Right lobe of liver (tissue), 6 donors: ENCODE data around the gene CLSTN3. TPM values are rescaled to one million over a fixed set of nuclear protein-coding genes. Genes with fewer than 3 reads are reported as not detected.

ENCODE experiments used
- ATAC-seq, 4 donors: fragments of 200-7000 bp; cut with Tn5 transposase; one replicate each; pipeline ENCODE4 v1.9.1; 2020; ENCODE audit warnings: mild to moderate bottlenecking in 4 of 4, moderate library complexity in 4 of 4
- DNase-seq, 3 donors: peaks; one replicate each; pipeline ENCODE4 v3.0.0-alpha.2; 2020
- H3K27ac ChIP-seq, 3 donors: fragments of 200-600 bp; one replicate each; pipeline ENCODE4 v1.8.0; 2022
- H3K27me3 ChIP-seq, 2 donors: fragments of 200-600 bp; one replicate each; pipeline ENCODE4 v1.8.0; 2022
- H3K36me3 ChIP-seq, 4 donors: fragments of 200-600 bp; sonication (generic) in 1 of 4; one replicate each; pipeline versions ENCODE4 v1.5.1 to v1.8.0; 2017 to 2022; ENCODE audit warnings: control low read depth in 1 of 4
- H3K4me1 ChIP-seq, 4 donors: fragments of 200-600 bp; sonication (generic) in 1 of 4; one replicate each; pipeline versions ENCODE4 v1.5.1 to v1.8.0; 2017 to 2022; ENCODE audit warnings: control low read depth in 1 of 4
- H3K4me3 ChIP-seq, 3 donors: fragments of 200-600 bp; one replicate each; pipeline ENCODE4 v1.8.0; 2022
- H3K9me3 ChIP-seq, 4 donors: fragments of 200-600 bp; sonication (generic) in 1 of 4; one replicate each; pipeline versions ENCODE4 v1.5.1 to v1.8.0; 2017 to 2022; ENCODE audit warnings: control low read depth in 1 of 4
- CTCF ChIP-seq, 4 donors: fragments of 200-600 bp in 3 of 4; fragments of 450-650 bp in 1 of 4; IDR thresholded peaks; one replicate each; pipeline versions ENCODE4 v1.5.1 to v1.8.0; 2016 to 2022; ENCODE audit warnings: antibody characterized with exemption in 4 of 4, mild to moderate bottlenecking in 2 of 4
- POLR2A ChIP-seq: fragments of 450-650 bp; IDR thresholded peaks from one replicate; pipeline ENCODE4 v1.6.1; 2017; ENCODE audit warnings: antibody characterized with exemption, mild to moderate bottlenecking
- WGBS: methylation state at CpG from one replicate; pipeline ENCODE4 v1.1.6; 2018; ENCODE audit warnings: low coverage, low lambda C conversion rate; ENCODE audit not compliant: insufficient coverage; ENCODE audit errors: missing lambda C conversion rate; 5-methylcytosine and 5-hydroxymethylcytosine counted together
- intact Hi-C, 2 donors: fragments of 100-400 bp; cut with DNase I; formaldehyde crosslinking; loops; one replicate each; pipeline versions ENCODE4 v1.11.2 to v1.14.1; 2022
- total RNA-seq, 6 experiments: library from RNA; depleted of rRNA in 2 of 6; stranded (reverse); fragments of >200 nt in 2 of 6; fragmentation: NEBNext Ultra II Directional in 3 of 6; extraction: Animal tissue kit (Norgen Biotek cat#: 25700) in 3 of 6; gene quantifications; one replicate each; pipeline versions ENCODE4 v1.1.0 to v1.2.4, GENCODE V29; 2016 to 2023
- donor health status: DM: no; HTN: yes; CAD: no.
- donor health status: DM: no; HTN: no; CAD: no.
- donor health status: DM: no; HTN: no; CAD: no.
- donor health status: DM: no; HTN: yes; CAD: no.
- donor health status: DM: no; HTN: yes; CAD: no.

Gene CLSTN3
- total RNA-seq, 6 experiments from 2014 or later, result 38.9 to 55.2 (median 43.1) TPM

GRCh38 chr12:7161327-7161726, 31.2 kb downstream of the CLSTN3 start:
- Histone ChIP-seq H3K4me1 (peaks cover 0 to 31% (median 3%) of the 10 kb centered on the region in 4 donors), H3K27me3 (no peaks in the 10 kb centered on the region), H3K4me3 (no peak overlapping the region), H3K36me3 (no peaks in the 10 kb centered on the region), H3K27ac (peak overlapping the region in 1 of 3 donors; percentile 82), H3K9me3 (no peaks in the 10 kb centered on the region)
- intact Hi-C loops, result no loop called here
- DNase-seq, result no peak
- 85% methylated on average over 2 of the region's 4 CpGs for WGBS
- peak in 1 of 4 donors; percentile 5 for ATAC-seq
- no peak for TF ChIP-seq CTCF (IDR thresholded peaks at IDR 0.05)
- TF ChIP-seq POLR2A, result no peak

GRCh38 chr12:7161811-7162210, 31.6 kb downstream of the CLSTN3 start:
- H3K27me3 ChIP-seq, result no peaks in the 10 kb centered on the region
- WGBS, result 46% methylated on average over 4 of the region's 5 CpGs
- peak; percentile 72 to 91 (median 90) for DNase-seq
- ATAC-seq, result peak; percentile 69 to 84 (median 76)
- intact Hi-C loops, result no loop called here
- H3K4me3 ChIP-seq, result no peak overlapping the region
- no peaks in the 10 kb centered on the region for H3K9me3 ChIP-seq
- H3K27ac ChIP-seq, result peak overlapping the region in 1 of 3 donors; percentile 82
- no peaks in the 10 kb centered on the region for H3K36me3 ChIP-seq
- H3K4me1 ChIP-seq, result peaks cover 0 to 26% (median 3%) of the 10 kb centered on the region in 4 donors
- TF ChIP-seq CTCF (IDR thresholded peaks at IDR 0.05) (no peak), POLR2A (no peak)

- no peak overlapping the region for H3K4me3 ChIP-seq
- peak; percentile 82 to 85 (median 84) for ATAC-seq
- no peaks in the 10 kb centered on the region for H3K36me3 ChIP-seq
- H3K27ac ChIP-seq, result peak overlapping the region in 1 of 3 donors; percentile 82
- no peaks in the 10 kb centered on the region for H3K9me3 ChIP-seq
- WGBS, result 0% methylated on average over 19 of the region's 19 CpGs
- intact Hi-C loops, result no loop called here
- no peaks in the 10 kb centered on the region for H3K27me3 ChIP-seq
- TF ChIP-seq CTCF (IDR thresholded peaks at IDR 0.05) (peak; percentile 62 to 82 (median 69)), POLR2A (no peak)
- peaks cover 0 to 23% (median 3%) of the 10 kb centered on the region in 4 donors for H3K4me1 ChIP-seq
- peak in 2 of 3 donors; percentile 63 to 76 for DNase-seq
These were observed 32.5 kb downstream of the CLSTN3 start for GRCh38 chr12:7162691-7163114.

GRCh38 chr12:7169951-7170350, 39.8 kb downstream of the CLSTN3 start:
- intact Hi-C loops, result no loop called here
- ATAC-seq, result no peak

More at GRCh38 chr12:7169951-7170350, 39.8 kb downstream of the CLSTN3 start:
- no peak overlapping the region for H3K4me3 ChIP-seq
- H3K9me3 ChIP-seq, result no peaks in the 10 kb centered on the region
- TF ChIP-seq POLR2A (no peak), CTCF (IDR thresholded peaks at IDR 0.05) (no peak)
- H3K4me1 ChIP-seq, result no peaks in the 10 kb centered on the region
- no peak for DNase-seq
- no peak overlapping the region for H3K27ac ChIP-seq
- H3K27me3 ChIP-seq, result no peaks in the 10 kb centered on the region
- H3K36me3 ChIP-seq, result no peaks in the 10 kb centered on the region
